GM21619 (cell line): ENCODE data around the gene SRGN.
A peak's percentile ranks its signal among the peaks of the same experiment; 100 is the strongest.

ENCODE experiments used
- ATAC-seq: cut with Tn5 transposase; IDR thresholded peaks from one replicate; pipeline ENCODE4 v1.9.1; 2021; ENCODE audit not compliant: unreplicated experiment

The SRGN gene

GRCh38 chr10:69089638-69090599 is 2.0 kb downstream of the SRGN start:
- peak; percentile 38 for ATAC-seq

GRCh38 chr10:69090685-69091084 is 2.8 kb downstream of the SRGN start:
- no peak for ATAC-seq

GRCh38 chr10:69091143-69091651 is 3.3 kb downstream of the SRGN start:
- ATAC-seq, result no peak

DNA sequence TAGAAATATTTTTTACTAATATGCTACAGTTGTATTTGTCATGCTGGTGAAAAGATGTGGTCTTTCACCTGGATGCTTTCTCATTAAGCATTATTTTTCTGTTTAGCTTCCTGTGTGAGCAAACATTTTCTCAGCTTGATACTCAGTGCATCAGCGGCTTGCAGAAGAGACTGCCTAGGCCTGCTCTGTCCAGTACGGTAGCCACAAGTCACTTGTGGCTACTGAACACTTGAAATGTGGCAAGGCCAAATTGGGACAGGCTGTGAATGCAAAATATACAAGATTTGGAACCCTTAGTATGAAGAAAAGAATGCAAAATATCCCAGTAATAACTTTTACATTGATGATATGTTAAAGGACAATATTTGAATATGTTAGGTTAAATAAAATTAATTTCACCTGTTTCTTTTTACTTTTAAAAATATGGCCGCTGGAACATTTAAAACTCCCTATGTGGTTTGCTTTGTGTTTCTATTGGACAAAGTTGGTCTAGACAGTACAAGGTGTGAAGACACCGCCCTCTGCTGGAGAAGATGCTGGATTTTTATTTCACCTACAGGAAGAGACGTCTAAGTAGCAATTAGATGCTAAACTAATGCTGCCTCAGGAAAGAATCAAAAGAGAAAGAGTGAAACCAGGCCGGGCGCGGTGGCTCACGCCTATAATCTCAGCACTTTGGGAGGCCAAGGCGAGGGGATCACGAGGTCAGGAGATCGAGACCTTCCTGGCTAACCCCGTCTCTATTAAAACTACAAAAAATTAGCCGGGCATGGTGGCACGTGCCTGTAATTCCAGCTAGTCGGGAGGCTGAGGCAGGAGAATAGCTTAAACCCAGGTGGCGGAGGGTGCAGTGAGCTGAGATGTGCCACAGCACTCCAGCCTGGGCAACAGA is 5.3 kb downstream of the SRGN start:
- peak; percentile 32 for ATAC-seq

DNA sequence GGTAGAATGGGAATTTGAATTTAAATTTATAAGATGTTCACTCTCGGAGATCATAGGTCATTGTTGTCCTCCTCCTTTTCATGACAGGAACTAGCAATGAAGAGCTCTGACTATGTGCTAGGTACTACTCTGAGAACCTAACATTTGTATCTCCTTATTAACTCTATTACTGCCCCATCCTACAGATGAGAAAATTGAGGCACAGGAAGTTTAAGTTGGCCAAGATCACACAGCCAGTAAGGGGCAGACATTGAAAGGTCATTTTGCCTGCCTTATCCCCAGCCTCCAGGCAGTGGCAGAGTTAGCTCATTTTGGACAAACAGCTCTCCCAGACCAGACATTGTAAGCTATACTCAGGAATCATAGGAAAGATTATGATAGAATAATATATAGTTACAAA is 6.0 kb downstream of the SRGN start:
- no peak for ATAC-seq

- no peak for ATAC-seq
Measured at GRCh38 chr10:69096045-69096444, 8.1 kb downstream of the SRGN start.

DNA sequence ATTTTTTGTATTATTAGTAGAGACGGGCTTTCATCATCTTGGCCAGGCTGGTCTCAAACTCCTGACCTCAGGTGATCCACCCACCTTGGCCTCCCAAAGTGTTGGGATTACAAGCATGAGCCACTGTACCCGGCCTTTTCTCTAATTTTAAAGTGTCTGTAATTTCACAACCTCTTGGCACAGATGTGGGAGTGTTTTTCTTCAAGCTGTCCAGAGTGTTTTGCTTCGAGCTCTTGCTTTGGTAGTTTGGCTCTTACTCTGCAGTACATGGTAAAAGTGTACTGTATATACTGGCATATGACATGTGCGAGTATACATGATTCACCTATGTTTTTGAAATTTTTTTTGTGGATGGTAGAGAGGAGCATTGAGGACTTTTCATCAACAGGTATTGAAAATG is 9.8 kb downstream of the SRGN start:
- ATAC-seq, result no peak

DNA sequence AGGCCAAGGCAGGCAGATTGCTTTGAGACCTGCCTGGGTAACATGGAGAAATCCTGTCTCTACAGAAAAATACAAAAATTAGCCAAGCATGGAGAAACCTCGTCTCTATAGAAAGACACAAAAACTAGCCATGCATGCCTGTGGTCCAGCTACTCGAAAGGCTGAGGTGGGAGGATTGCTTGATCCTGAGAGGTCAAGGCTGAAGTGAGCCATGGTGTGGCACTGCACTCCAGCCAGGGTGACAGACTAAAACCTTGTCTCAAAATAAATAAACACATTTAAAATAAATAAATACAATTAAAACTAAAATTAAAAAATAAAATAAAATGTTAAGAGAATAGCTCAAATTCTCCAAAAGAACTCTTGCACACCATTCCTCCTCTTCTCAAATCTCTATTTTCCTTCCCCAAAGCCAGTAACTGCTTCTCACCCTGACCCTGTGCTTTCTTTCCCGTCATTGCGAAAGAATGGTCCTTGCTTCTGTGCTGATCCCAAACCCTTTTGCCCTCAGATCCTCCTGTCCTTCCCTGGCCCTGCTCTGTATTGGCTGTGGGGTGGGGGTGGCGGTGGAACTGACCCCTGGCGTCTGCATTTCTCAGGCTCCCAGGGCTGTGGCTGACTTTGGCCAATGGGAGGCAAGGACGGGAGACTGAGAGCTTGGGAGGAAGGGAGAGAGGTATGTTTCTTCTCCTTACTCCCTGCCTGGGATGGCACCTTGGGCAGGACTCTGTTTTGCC is 12.4 kb downstream of the SRGN start:
- no peak for ATAC-seq

- ATAC-seq, result no peak
Measured at GRCh38 chr10:69101451-69102095, 13.7 kb downstream of the SRGN start.

DNA sequence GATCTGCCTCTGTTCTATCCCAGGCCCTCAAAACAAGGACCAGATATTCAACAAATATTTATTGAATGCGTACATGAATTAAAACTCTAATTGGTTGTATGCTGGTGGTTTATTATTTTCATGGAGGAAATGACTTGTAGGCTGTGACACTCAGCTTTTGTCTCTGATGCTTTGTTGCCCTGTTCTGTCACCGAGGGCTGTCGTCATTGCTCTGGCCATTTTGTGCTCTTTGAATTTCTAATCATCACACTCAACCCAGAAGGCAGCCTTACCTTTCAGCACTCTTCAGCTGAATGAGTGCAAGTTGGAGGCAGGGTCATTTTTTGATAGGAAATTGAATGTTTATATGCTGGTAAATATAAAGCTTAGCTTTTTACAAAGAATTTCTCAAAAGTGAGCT is 14.5 kb downstream of the SRGN start:
- ATAC-seq, result no peak

DNA sequence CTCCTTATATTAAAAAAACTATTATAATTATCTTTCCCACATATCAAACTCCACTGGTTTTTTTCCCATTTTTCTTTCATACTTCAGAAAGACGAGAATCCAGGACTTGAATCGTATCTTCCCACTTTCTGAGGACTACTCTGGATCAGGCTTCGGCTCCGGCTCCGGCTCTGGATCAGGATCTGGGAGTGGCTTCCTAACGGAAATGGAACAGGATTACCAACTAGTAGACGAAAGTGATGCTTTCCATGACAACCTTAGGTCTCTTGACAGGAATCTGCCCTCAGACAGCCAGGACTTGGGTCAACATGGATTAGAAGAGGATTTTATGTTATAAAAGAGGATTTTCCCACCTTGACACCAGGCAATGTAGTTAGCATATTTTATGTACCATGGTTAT is 15.9 kb downstream of the SRGN start:
- no peak for ATAC-seq

GRCh38 chr10:69104994-69105790 is 17.3 kb downstream of the SRGN start:
- no peak for ATAC-seq

- no peak for ATAC-seq
Measured at GRCh38 chr10:69107176-69107490, 19.2 kb downstream of the SRGN start.

GRCh38 chr10:69107699-69108098 is 19.8 kb downstream of the SRGN start:
- ATAC-seq, result no peak

GRCh38 chr10:69119896-69120295 is 32.0 kb downstream of the SRGN start:
- ATAC-seq, result no peak

GRCh38 chr10:69123306-69123746 is 35.4 kb downstream of the SRGN start:
- ATAC-seq, result peak; percentile 25

GRCh38 chr10:69123747-69124562 is 36.1 kb downstream of the SRGN start, which contains the start of gene VPS26A:
TSS of gene VPS26A (plus strand) at chr10:69124178. CDS start at chr10:69124278, 100 bp downstream.
- ATAC-seq, result peak; percentile 84

- ATAC-seq, result peak; percentile 26
Measured at GRCh38 chr10:69124563-69125268, 36.8 kb downstream of the SRGN start.
